GM10266 (cell line): Measurements from ENCODE around the gene IDNK.
A peak's percentile ranks its signal among the peaks of the same experiment; 100 is the strongest.

Experiments
- DNase-seq: peaks from one replicate; pipeline ENCODE4 v3.0.0; 2012; ENCODE audit errors: extremely low spot score
- TF ChIP-seq, protein P1 (sequence below): IDR thresholded peaks from 2 replicates; pipeline ENCODE4 v1.5.1; 2012; ENCODE audit warnings: mild to moderate bottlenecking, low read depth; ENCODE audit not compliant: control insufficient read depth, insufficient read depth; ENCODE audit errors: missing control alignments

Gene IDNK

GRCh38 chr9:83649515-83649914, 26.6 kb downstream of the IDNK start:
- TF ChIP-seq, protein P1, sequence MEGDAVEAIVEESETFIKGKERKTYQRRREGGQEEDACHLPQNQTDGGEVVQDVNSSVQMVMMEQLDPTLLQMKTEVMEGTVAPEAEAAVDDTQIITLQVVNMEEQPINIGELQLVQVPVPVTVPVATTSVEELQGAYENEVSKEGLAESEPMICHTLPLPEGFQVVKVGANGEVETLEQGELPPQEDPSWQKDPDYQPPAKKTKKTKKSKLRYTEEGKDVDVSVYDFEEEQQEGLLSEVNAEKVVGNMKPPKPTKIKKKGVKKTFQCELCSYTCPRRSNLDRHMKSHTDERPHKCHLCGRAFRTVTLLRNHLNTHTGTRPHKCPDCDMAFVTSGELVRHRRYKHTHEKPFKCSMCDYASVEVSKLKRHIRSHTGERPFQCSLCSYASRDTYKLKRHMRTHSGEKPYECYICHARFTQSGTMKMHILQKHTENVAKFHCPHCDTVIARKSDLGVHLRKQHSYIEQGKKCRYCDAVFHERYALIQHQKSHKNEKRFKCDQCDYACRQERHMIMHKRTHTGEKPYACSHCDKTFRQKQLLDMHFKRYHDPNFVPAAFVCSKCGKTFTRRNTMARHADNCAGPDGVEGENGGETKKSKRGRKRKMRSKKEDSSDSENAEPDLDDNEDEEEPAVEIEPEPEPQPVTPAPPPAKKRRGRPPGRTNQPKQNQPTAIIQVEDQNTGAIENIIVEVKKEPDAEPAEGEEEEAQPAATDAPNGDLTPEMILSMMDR, result no peak
- DNase-seq, result no peak

DNA sequence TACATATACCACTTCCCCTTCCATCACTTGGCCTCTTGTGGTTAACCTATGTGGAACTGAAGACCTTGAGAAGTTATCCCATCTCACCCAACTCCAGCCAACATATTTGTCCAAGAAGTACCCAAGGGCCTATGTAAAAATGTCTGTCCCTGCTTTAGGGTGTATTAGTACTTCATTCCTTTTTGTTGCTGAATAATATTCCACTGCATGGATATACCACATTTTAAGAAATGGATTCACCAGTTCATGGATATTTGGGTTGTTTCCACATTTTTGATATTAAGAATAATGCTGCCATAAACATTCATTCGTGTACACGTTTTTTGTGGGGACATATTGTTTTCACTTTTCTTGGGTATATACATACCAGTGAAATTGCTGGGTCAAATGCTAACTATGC, 28.6 kb downstream of the IDNK start:
- no peak for DNase-seq
- TF ChIP-seq, protein P1, result no peak

GRCh38 chr9:83652433-83652832, 29.5 kb downstream of the IDNK start:
- TF ChIP-seq, protein P1, result no peak
- DNase-seq, result no peak

DNA sequence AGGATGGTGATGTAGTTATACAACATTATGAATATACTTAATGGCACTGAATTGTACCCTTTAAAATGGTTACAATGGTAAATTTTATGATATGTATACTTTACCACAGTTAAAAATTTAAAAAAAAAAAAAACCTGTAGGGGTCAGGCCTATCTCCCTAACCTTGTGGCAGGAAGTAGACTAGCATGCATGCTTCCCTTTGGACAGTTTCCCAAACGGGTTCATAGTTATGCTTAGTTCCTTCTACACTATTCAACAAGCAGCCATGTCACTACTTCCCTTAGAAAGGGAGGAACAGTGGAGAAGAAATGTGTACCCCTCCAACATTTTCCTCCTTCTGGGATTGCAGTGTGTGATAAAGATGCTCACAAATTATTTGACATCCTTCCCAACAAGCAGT, 32.5 kb downstream of the IDNK start:
- TF ChIP-seq, protein P1, result no peak
- DNase-seq, result no peak

GRCh38 chr9:83656032-83656680, 33.2 kb downstream of the IDNK start:
- TF ChIP-seq, protein P1, result no peak
- peak; percentile 8 for DNase-seq

GRCh38 chr9:83656952-83657351, 34.0 kb downstream of the IDNK start:
- TF ChIP-seq, protein P1, result no peak
- no peak for DNase-seq

DNA sequence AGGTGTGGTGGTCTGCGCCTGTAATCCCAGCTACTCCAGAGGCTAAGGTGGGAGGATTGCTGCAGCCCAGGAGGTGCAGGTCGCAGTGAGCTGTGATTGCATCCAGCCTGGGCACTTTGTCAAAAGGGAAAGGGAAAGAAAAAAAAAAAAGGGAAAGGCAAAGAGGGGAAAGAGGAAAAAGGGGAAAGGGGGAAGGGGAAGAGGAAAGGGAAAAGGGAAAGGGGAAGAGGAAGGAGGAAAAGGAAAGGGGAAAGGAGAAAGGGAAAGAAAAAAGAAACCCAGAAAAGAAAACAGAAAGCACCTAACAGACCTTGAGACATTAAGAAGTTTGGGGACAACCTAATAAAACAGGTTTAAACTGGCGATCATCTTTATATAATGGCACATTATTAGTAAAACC, 40.0 kb downstream of the IDNK start:
- TF ChIP-seq, protein P1, result no peak
- no peak for DNase-seq
